Spleen (tissue), 7 donors: Measurements from ENCODE around the gene TARP.

Experiments
- POLR2A ChIP-seq, 3 donors: fragments of 450-650 bp; IDR thresholded peaks; one replicate each; pipeline ENCODE4 v1.5.1; 2017; ENCODE audit warnings: antibody characterized with exemption in 3 of 3, mild to moderate bottlenecking in 1 of 3
- TF ChIP-seq, protein P1 (sequence below), 11 experiments: fragments of 200-600 bp in 7 of 11; fragments of 450-650 bp in 4 of 11; sonication (generic) in 4 of 11; IDR thresholded peaks in 8 of 11; conservative IDR thresholded peaks in 3 of 11; 1 replicate in 7 of 11; 2 replicates in 4 of 11; pipeline versions ENCODE4 v1.4.0 to v1.8.0; 2016 to 2021; ENCODE audit warnings: antibody characterized with exemption in 11 of 11, inconsistent platforms in 4 of 11, mild to moderate bottlenecking in 1 of 11
- donor health status: DM: no; HTN: no; CAD: no; lungs with moderate emphysema.
- donor health status: DM: no; HTN: no; CAD: no.
- donor health status: DM: no; HTN: no; CAD: no.

DNA sequence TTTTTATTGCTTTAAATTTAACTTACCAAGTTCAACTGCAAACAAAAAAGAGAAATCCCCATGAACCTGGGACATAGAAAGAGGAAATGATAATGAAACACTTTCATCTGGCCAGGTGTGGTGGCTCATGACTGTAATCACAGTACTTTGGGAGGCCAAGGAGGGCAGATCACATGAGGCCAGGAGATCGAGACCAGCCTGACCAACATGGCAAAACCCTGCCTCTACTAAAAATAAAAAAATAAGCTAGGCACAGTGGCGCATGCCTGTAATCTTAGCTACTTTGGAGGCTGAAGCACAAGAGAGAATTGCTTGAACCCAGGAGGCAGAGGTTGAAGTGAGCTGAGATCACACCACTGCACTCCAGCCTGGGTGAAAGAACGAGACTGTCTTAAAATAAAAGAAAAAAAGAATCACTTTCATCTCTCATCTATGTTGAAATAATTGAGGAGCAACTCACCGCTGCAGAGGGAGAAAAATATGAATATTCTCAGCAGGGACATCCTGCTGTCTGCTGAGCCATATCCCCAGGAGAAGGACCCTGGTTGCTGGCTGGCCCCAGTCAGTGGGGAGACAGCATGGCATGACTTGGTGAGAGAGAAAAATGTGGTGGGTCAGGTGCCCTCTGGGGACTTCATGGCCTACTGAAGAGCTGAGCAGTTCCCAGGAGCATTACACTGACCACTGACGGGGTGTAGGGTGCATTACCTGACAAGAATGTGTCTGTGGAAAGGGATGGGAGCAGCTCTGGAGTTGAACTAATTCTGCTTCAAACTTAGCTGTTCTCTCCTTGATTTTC lies 22.8 kb upstream of the TARP start:
- TF ChIP-seq, protein P1, sequence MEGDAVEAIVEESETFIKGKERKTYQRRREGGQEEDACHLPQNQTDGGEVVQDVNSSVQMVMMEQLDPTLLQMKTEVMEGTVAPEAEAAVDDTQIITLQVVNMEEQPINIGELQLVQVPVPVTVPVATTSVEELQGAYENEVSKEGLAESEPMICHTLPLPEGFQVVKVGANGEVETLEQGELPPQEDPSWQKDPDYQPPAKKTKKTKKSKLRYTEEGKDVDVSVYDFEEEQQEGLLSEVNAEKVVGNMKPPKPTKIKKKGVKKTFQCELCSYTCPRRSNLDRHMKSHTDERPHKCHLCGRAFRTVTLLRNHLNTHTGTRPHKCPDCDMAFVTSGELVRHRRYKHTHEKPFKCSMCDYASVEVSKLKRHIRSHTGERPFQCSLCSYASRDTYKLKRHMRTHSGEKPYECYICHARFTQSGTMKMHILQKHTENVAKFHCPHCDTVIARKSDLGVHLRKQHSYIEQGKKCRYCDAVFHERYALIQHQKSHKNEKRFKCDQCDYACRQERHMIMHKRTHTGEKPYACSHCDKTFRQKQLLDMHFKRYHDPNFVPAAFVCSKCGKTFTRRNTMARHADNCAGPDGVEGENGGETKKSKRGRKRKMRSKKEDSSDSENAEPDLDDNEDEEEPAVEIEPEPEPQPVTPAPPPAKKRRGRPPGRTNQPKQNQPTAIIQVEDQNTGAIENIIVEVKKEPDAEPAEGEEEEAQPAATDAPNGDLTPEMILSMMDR (IDR thresholded peaks at IDR 0.05 in 8 of 11, conservative IDR thresholded peaks at IDR 0.05 in 3 of 11): no peak
- no peak for TF ChIP-seq POLR2A (IDR thresholded peaks at IDR 0.05)
